GM19467 (cell line): Measurements from ENCODE around the gene MGME1.

ENCODE experiments used
- ATAC-seq: cut with Tn5 transposase; IDR thresholded peaks from one replicate; pipeline ENCODE4 v1.9.1; 2021; ENCODE audit warnings: mild to moderate bottlenecking, moderate library complexity; ENCODE audit not compliant: unreplicated experiment

Gene MGME1, protein sequence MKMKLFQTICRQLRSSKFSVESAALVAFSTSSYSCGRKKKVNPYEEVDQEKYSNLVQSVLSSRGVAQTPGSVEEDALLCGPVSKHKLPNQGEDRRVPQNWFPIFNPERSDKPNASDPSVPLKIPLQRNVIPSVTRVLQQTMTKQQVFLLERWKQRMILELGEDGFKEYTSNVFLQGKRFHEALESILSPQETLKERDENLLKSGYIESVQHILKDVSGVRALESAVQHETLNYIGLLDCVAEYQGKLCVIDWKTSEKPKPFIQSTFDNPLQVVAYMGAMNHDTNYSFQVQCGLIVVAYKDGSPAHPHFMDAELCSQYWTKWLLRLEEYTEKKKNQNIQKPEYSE

DNA sequence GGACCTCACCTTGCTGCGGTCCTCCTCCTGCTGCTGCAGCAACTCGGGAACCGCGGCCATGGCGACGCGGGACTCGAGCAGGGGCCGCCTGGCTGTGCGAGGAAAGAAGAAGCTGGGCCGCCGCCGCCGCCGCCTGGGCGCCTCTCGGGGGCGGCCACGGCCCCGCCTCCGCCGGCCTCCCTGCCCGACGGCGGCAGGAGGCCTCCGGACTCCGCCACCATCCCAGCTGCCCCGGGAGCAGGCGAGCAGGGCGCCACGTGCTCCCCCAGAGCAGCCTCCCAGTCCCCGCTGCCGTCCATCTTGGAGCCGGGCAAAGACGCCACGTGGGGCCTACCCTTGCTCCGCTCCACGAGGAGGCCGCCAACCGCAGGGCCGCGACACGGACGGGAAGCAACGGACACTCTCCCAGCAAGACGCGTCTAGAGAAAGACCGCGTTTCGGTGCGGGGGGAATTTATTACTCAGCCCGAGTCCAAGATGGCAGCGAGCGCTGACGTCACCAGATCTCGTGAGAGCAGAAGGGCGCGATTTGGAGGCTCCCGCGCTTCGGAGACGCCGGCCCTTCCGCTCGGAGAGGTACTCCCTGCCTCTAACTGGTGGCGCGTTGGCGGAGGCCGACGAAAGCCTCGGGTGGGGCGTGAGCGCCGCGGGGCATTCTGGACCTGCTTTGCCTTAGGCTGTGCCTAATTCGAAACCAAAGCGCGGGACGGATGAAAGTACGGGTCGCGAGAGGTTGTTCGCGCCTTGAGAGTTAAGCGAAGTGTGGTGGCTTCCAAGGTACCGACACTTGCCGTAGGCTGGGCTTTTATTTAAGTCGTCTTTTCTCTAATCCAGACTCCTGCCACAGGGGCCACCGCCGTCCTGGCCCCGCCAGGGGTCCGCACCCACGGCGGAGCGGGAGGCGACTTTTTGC, at the start of gene MGME1, which contains the start of gene SNX5:
MGME1 (plus strand) TSS at position 653 of the 912 bp plus-strand sequence. CDS start 842 bp downstream, outside the sequence.
SNX5 (minus strand) TSS at position 429 of the 912 bp plus-strand sequence; CDS start at position 60, 369 bp downstream.
- peak; percentile 76 for ATAC-seq

DNA sequence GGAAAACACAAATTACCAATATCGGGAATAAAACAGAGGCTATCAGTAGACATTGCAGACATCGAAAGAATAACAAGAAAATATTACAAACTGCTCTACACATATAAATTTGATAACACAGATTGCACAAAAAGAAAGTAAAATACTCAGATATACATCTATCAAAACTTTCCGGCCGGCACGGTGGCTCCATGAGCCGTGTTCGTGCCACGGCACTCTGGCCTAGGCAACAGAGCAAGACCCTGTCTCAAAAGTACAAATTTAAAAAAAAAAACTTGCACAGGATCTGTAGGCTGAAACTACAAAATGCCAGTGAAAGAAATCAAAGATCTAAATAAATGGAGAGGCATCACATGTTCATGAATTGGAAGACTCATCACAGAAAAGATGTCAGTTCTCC, 49.7 kb upstream of the MGME1 start:
- no peak for ATAC-seq

DNA sequence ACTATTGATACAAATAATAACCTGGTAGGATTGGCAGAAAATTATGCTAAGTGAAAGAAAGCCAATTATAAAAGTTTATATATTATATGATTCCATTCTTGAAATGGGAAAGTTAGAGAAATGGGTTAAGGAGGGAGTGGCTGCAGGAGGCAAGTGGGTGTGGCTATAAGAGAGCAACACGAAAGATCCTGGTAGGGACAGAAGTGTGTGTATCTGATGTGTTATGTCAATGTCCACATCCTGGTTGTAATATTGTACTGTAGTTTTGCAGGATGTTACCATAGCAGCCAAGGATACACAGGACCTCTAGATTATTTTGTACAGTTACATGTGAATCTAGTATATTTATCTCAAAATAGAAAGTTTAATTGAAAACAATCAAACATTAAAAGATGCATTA, 47.0 kb upstream of the MGME1 start:
- no peak for ATAC-seq

DNA sequence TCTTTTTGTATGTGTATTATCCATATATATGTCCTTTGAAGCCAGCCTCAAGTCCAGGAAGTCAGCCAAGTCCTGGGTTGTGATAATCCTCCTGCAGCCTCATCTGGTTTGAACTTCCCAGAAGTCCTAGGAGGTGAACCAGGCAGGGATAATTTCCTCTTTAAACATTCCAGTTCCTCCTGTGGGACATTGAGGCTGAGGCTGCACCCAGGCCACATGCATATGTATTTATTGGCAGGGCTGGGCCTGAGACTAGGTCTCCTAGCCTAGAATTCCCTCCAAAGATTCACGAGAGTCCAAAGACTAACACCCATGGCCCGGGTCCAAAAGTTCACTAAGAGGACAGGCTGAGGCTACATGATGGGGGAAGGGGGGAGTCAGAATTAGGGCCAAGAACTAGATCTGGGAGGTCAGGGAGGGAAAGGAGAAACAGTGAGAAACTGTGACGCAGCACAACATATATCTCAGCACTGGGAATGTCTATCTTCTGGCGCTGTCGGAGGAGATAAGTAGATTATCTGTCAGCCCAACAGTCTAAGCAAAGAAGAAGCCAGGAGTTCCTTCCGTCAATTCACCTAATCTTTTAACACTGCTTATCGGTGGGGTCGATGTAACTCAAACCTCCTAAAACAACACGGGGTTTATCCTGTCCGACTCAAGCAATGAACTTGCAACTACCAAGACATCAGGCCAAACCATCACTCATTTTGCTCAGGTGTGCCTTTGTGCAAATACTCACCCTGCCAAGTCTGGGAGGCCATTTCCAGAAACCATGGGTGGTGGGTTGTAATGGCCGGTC, 43.5 kb upstream of the MGME1 start:
- no peak for ATAC-seq

DNA sequence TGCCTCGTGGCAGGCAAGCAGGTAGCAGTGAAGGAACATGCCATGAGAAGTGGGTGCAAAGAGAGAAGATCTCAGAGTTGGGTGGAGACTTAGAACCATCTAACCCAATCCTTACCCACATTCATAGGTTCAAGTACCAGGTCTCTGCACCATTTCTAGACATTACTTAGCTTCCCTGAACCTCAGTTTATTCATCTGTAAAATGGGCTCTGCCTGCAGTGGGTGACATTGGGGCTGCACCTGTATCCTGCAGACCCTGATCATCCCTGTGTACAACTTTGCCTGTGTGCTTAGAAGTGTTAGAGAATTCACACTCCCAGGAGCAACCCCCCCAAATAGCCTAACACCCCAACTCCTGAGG, 42.9 kb upstream of the MGME1 start:
- ATAC-seq, result no peak

DNA sequence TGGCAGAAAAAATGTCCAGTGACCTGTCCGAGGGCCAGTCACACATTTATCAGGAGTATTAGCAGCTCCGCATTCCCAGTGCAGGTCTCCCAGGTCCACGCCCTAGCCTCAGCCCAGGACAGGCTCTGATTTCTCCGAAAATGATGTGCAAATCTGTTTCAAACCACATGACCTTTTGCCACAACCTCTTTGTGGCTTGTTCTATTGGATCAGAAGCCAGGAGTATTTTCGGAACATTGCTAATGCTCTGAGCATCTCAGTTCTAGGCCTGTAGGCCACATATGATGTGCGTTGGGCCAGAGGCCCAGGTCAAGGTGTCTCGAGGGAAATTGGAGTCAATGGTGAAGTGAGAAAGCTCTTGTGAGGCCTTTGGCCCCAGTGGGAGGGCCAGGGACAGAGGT, 40.6 kb upstream of the MGME1 start:
- no peak for ATAC-seq

DNA sequence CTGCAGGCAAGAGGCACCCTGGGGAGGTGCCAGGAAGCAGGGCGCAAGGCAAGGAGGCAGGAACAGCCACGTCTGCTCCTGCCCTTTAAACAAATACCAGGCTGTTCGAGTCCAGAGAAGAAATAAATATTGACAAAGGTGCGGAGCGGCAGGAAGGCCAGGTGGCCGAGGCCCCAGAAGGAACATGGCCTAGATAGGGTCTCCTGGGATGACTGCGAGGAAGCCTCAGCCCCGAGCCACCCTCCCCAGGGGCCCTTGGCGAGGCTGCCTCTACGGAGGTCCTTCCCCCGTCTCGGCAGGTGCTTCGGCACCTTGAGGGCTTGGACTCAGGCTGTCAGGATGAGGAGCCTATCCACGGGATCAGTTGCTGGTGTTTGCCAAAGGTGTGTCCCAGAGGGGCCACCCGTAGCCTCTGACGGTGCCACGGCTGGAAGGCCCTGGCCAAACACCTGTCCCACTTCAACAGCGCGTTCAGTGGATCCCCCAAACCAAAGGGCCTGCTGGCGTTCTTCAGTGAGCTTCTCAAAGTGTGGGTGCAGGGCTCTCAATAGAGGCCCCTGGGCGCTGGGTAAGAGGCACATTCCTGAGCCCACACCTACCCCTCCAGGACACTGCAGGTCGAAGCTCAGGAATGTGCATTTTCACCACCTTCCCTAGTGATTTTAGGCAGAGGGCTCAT, 40.0 kb upstream of the MGME1 start:
- ATAC-seq, result no peak

DNA sequence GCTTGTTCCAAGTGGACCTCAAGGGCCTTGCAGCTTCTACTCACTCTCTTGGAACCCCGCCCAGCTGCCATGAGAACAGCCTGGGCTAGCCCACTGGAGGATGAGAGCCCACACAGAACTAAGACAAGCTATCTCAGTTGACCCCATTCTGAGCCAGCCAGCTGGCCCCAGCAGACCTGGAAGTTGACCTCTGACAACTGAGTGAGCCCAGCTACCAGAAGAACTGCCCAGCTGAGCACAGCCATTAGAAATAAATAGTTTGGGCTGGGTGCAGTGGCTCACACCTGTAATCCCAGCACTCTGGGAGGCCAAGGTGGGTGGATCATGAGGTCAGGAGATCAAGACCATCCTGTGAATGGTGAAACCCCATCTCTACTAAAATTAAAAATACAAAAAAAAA, 37.3 kb upstream of the MGME1 start:
- no peak for ATAC-seq

DNA sequence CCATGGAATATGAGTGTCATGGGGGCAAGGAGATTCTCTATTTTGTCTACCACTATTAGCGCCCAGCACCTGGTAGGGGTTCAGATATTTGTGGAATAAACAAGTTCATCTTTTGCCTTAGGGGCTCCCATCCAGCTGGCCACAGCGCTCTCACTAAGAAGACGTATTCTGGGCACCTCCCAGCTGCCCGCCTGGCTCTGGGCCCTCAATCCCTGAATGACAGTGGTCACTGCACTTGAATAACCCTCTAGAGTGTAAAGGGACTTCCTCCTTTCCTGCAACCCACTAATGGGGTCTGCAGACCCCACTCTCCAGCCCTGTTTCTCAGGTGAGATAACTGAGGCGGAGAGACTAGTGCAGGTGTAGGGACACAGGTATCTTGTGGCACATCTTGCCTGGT, 36.4 kb upstream of the MGME1 start:
- ATAC-seq, result no peak

DNA sequence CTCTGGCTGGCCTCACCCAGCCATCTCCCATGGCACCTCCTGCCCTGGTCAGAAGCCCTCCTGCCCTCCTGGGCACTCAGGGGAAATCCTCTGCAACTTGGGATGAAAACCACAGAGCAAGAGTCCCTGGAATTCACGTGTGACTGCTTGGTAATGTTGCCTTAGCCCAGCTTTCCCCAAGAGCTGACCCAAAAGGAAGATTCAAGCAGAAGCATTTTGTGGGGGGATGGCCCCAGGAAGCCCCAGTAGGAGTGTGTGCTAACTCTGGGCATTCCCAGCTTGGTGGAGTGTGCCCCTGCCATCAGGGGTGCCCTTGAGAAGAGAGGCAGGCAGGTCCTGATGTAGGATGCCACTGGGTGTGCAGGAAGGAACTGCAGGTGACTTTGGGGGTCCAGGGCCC, 35.7 kb upstream of the MGME1 start:
- no peak for ATAC-seq

DNA sequence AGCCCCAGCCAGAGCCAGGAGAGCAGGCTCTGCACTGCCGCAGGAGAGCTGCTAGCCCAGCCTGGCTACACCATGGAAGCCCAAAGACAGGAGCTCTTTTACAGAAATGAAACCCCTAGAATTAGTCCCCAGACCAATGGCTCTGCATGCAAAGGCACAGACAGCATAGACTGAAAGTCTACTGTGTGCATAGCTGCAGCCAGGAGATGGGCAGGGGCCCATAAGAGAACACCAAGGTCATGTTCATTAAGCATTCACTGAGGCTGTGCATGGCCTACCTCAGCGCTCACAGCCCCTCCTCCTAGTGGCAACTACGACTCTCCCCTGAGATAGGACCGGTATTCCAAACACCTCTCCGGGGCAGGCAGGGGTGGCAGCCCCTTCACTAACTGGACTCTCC, 35.1 kb upstream of the MGME1 start:
- ATAC-seq, result no peak

DNA sequence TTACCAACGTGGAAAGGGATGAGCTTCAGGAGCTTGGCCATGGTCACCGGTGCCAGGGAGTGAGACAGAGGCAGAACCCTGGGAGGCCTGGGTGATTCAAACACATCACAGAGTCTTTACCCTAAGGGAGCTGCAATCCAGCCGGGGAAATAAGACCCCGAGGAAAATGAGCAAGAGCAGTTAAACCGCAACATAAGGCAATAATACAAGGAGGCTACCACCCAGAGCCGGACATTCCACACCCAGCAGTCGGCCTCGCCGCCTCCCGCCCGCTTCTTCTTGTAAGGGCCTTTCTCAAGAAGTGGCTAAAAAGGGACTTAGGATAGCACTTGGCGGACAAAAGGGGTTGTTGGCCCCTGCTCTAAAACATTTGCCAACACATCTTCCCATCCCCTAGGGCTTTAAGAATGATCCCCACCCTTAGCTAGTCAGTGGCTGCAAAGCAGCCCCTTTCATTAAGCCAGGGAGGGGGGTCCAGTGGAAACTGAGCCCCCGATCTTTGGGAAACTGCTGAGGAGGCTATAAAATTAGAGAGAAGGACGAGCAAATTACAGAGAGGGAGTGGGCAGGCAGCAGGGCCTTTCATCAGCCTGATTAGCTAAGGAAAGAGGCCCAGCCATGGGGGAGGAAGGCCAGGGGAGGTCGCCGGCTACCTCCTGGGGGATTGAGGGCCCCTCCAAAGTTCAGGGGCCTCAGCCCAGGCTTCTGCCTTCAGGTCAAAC, 34.5 kb upstream of the MGME1 start:
- ATAC-seq, result no peak

DNA sequence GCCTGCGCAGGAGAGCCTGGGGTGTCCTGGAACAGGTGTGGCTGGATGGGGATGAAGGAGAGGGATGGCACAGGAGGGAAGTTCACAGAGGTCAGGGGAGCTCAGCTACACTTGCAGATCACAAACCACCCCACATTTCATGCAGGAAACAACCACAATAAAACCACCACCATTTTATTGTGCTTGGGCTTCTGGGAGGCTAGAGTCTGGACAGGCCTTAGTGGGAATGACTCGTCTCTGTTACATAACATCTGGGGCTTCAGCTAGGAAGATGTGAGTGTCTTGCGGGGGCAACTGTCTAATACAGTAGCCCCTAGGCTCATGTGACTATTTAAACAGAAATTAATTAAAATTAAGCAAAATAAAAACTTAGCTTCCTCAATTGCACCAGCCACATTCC, 33.6 kb upstream of the MGME1 start:
- no peak for ATAC-seq

DNA sequence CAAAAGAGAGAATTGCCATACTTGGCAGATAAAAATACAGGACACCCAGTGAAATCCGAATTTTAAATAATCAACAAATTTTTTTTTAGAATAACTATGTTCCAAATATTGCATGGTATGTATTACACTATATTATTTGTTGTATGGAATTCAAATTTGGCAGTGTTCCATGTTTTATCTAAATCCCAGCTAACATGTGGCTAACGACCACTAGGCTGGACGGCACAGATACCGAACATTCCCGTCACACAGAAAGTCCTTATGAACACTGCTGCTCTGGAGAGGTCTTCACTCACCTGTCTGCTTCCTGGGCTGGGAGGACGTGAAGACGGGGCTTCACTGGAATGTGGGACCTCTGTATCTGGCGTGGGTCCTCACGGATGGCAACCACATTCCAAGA, 33.1 kb upstream of the MGME1 start:
- ATAC-seq, result no peak

DNA sequence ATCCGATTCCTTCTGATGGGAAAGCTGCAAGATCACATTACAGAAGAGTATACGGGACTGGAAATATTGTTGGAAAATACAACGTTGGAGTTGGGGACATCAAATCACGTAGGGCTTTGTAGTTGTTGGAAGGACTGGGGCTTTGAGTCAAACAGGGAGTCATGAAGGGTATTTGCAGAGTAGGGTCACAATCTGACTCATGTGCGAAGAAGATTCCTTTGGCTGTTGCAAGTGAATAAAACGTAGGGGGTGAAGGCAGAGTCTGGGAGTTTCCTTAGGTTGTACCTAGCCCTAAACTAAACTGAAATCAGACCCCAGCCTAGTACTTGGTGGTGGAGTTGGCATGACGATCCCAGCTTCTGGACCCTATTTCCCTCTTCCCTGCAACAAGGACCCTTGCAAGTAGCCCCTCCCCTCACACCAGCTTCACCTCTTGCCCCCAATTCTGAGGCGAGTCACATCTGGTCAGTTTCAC, 32.5 kb upstream of the MGME1 start:
- ATAC-seq, result no peak

DNA sequence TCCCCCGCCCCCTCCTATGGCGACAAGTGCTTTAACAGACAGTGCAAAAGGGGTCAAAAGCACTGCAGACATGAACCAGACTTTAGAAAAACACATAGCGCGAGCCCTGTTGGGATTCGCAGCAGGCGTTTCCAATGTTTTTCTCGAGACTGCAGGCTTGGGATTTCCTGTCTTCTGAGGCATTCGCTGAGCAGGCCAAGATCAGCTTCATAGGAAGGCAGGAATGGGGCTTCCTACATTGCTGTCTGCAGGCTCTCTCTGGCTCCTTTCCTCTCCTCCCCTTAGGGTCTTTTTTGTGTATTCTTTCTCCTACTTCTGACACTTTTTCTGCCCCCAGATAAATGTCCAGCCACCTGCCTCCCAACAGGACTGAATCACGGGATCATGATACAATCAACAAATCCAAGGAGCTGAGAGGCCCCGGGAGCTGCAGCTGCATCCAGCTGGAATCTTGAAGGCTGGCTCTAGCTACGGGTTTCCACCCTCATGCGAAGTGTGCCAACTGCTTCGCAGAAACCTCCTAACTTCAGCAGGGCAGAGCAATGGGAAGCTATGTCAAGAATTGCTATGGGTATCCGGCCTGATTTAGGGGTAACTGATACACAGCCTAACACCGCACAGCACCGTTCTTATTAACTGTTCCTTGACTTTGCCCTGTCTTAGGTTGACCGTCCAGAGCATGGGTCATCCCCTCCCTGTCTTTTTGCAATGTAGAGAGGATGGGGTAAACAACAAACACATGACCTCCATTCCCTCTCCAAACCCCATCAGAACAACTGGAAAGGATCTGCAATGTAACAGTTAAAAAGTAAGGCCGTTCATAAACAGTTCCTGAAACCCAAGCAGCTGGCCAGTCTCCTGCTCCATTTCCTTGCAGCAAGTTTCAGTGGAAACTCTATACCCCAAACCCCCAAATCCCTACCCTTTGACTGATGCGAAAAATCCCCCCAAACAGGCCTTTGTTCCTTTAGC, 31.8 kb upstream of the MGME1 start:
- no peak for ATAC-seq

DNA sequence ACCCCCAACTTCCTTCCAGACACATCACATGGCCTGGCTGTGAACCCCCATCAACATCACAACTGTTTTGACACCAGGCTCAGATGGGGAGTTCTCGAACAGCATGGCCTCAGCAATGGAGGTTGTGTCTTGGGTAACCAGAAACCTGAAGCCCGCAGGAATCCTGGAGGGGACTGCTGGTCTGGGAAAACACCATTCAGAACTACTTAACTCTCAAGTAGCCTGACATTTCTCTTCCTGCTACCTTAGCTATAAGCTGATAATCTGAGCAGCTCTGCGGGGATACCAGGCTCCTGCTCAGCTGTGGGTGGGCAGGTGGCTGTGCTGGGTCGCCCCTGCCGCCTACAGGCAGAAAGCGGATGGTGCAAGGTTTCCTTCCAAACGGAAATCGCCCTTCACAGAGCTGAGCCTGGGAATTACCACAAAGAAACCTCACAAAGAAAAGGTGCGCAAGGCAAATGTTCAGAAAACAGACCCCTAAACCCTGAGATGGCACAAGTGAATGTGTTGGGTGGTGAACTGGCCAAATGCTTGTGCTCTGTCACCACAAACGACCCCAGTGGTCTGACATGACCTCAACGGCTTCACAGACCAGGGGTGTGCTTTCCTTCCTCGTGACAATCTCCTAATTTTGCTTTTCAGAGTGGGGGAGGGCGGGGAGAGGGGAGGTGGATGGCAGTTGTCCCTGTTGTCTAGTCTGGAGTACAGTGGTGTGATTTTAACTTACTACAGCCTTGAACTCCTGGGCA, 29.8 kb upstream of the MGME1 start:
- peak; percentile 57 for ATAC-seq

DNA sequence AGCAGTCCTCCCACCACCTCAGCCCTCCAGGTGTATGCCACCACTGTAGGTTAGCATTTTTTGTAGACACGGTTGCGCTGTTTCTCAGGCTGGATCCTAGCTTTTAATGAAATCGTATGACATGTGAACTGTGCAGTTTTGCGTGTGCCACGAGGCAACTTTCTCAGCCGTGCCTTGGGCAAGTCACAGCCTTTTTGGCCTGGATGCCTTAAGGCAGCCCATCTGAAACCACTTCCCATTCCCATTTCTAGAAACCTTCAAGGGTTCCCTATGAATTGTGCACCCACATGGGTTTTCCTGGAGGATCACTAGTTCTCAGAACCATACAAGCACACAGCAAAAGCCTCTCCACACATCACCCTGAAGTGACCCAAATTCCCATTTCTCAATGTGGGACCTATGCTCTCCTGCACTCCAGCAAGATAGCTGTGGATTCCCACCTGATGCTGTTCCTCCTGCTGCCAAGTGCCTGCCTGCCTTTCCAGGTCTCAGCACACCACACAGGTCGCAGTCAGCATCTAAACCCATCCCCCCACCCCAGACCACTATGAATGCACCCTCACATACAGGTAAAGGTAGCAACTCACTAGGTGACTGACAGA, 29.1 kb upstream of the MGME1 start:
- ATAC-seq, result no peak
